Measurements from ENCODE around the gene BPGM.

The BPGM gene

DNA sequence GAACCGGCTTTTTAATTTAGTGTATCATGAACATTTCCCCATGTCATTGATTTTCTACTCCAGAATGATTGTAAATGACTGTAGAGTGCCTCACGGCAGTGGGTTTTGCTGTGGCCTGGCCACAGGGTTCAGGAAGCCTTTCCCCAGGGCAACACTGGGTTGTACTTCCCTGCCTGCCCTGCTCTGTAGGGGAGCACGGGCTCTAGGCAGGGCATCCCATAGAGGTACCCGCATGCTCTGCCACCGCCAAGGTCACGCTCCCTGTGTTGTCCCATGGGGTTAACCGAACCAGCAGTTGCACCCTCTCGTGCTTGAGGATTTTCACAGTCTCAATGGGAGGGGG is 63.8 kb downstream of the BPGM start:
- H3K27ac ChIP-seq (ENCODE audit: poor library complexity, severe bottlenecking) = no peak overlapping the region
- no peaks in the 10 kb centered on the region for H3K4me1 ChIP-seq (ENCODE audit: insufficient read depth, poor library complexity, severe bottlenecking)
- no peaks in the 10 kb centered on the region for H3K36me3 ChIP-seq (ENCODE audit: low read depth)
- no peaks in the 10 kb centered on the region for H3K27me3 ChIP-seq (ENCODE audit: insufficient read depth, poor library complexity, severe bottlenecking)
- H3K9me3 ChIP-seq (ENCODE audit: severe bottlenecking) = no peaks in the 10 kb centered on the region
- DNase-seq (ENCODE audit: low spot score) (no peak), ATAC-seq (ENCODE audit: low read depth) (no peak)
- H3K4me3 ChIP-seq (ENCODE audit: severe bottlenecking) = no peak overlapping the region
- TF ChIP-seq, protein P1, sequence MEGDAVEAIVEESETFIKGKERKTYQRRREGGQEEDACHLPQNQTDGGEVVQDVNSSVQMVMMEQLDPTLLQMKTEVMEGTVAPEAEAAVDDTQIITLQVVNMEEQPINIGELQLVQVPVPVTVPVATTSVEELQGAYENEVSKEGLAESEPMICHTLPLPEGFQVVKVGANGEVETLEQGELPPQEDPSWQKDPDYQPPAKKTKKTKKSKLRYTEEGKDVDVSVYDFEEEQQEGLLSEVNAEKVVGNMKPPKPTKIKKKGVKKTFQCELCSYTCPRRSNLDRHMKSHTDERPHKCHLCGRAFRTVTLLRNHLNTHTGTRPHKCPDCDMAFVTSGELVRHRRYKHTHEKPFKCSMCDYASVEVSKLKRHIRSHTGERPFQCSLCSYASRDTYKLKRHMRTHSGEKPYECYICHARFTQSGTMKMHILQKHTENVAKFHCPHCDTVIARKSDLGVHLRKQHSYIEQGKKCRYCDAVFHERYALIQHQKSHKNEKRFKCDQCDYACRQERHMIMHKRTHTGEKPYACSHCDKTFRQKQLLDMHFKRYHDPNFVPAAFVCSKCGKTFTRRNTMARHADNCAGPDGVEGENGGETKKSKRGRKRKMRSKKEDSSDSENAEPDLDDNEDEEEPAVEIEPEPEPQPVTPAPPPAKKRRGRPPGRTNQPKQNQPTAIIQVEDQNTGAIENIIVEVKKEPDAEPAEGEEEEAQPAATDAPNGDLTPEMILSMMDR (IDR thresholded peaks at IDR 0.05; ENCODE audit: poor library complexity, severe bottlenecking) = no peak

DNA sequence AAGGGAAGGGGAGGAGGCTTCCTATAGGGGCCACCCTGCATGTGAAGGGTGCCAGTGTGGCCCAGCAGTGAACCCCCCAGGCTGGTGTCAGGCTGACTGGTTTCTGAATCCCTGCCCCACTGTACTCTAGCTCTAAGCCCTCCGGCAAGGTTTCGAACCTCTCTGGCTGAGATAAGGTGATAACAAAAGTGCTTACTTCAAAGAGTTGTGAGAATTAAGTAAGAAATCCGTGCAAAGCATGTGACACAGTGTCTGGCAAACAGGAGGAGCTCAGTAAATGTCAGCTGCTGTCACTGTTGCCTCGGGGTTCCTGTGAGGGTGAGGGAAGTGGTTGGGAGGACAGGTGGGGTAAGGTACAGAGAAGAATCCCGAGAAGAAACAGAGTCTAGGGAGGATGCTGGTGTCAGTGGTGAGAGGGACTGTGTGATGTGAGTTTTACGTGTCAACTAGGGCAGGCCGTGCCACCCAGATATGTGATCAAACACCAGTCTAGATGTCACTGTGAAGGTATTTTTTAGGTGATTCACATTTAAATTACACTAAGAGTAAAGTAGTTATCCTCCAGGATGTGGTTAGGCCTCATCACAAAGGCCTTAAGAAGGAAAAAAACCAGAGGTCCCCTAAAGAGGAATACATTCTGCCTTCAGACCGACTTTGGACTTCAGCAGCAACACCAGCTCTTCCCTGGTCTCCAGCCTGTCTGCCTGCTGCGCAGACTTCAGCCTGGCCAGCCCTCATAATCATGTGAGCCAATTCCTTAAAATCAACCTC is 64.4 kb downstream of the BPGM start:
- H3K4me3 ChIP-seq (ENCODE audit: severe bottlenecking) = no peak overlapping the region
- no peaks in the 10 kb centered on the region for H3K36me3 ChIP-seq (ENCODE audit: low read depth)
- no peaks in the 10 kb centered on the region for H3K4me1 ChIP-seq (ENCODE audit: insufficient read depth, poor library complexity, severe bottlenecking)
- peak; percentile 35; the same call in 2 of the 3 replicates for ATAC-seq (ENCODE audit: low read depth)
- H3K9me3 ChIP-seq (ENCODE audit: severe bottlenecking) = no peaks in the 10 kb centered on the region
- no peak overlapping the region for H3K27ac ChIP-seq (ENCODE audit: poor library complexity, severe bottlenecking)
- no peak for DNase-seq (ENCODE audit: low spot score)
- H3K27me3 ChIP-seq (ENCODE audit: insufficient read depth, poor library complexity, severe bottlenecking) = no peaks in the 10 kb centered on the region
- TF ChIP-seq, protein P1 (IDR thresholded peaks at IDR 0.05; ENCODE audit: poor library complexity, severe bottlenecking) = no peak

DNA sequence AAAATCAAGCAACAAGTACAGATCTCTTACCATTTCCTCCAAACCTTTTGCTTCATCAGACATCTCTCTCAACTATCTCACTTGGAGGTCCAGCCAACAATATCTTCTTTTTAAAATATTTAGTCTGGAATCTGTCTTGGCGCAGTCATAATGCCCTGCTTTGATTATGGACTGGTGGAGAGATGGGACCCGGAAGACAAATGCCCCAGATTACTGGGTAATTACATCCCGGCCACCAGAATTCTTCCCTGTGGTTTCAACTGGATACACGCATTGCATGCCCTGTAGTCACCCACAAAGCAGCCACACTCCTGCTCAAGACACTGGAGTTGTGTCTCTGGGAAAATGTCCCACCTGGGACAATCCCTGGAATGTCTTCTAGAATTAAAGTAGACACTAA is 65.5 kb downstream of the BPGM start:
- Histone ChIP-seq H3K27me3 (ENCODE audit: insufficient read depth, poor library complexity, severe bottlenecking) (no peaks in the 10 kb centered on the region), H3K9me3 (ENCODE audit: severe bottlenecking) (no peaks in the 10 kb centered on the region), H3K4me3 (ENCODE audit: severe bottlenecking) (no peak overlapping the region), H3K4me1 (ENCODE audit: insufficient read depth, poor library complexity, severe bottlenecking) (no peaks in the 10 kb centered on the region), H3K36me3 (ENCODE audit: low read depth) (no peaks in the 10 kb centered on the region), H3K27ac (ENCODE audit: poor library complexity, severe bottlenecking) (no peak overlapping the region)
- no peak for DNase-seq (ENCODE audit: low spot score)
- TF ChIP-seq, protein P1 (IDR thresholded peaks at IDR 0.05; ENCODE audit: poor library complexity, severe bottlenecking) = no peak
- ATAC-seq (ENCODE audit: low read depth) = no peak

DNA sequence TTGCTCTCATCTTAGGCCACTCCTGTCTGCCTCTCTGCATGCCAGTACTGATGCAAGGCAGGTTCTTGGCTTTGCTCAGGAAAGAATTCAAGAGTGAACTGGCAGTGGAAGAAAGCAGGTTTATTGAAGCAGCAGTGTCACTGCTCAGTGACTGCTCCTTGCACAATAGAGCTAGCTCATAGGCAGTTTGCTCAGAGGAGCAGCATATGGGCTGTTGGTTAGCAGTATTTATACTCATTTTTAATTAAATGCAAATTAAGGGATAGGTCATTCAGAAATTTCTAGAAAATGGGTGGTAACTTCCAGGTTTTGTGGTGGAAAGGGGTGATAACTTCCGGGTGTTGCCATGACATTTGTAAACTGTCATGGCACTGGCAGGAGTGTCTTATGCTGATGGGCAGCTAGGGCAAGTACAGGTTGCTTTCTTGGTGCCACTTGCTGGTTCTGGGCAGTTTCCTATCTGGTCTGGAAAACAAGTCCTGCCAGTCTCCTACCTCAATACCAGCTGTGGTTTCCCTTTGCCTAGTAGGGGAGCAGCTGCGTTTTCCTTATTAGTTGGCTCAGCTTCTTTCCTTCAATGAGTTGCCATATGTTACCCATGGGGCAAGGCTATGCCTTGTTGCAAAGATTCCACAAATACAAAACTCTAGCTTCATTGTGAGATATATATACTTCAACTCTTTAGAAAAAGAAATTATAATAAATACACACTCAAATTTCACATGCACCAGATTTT is 68.0 kb downstream of the BPGM start:
- Histone ChIP-seq H3K27ac (ENCODE audit: poor library complexity, severe bottlenecking) (no peak overlapping the region), H3K9me3 (ENCODE audit: severe bottlenecking) (no peaks in the 10 kb centered on the region), H3K4me3 (ENCODE audit: severe bottlenecking) (no peak overlapping the region), H3K27me3 (ENCODE audit: insufficient read depth, poor library complexity, severe bottlenecking) (no peaks in the 10 kb centered on the region), H3K36me3 (ENCODE audit: low read depth) (no peaks in the 10 kb centered on the region), H3K4me1 (ENCODE audit: insufficient read depth, poor library complexity, severe bottlenecking) (no peaks in the 10 kb centered on the region)
- TF ChIP-seq, protein P1 (IDR thresholded peaks at IDR 0.05; ENCODE audit: poor library complexity, severe bottlenecking) = no peak
- no peak for DNase-seq (ENCODE audit: low spot score)
- no peak for ATAC-seq (ENCODE audit: low read depth)

Data from RWPE2 (cell line).